HCT116 (cell line): Measurements from ENCODE around the gene MACROD1. TPM values are rescaled to one million over a fixed set of nuclear protein-coding genes. Genes with fewer than 3 reads are reported as not detected.
A peak's percentile ranks its signal among the peaks of the same experiment; 100 is the strongest.

Experiments
- ATAC-seq: fragments of 200-7000 bp; cut with Tn5 transposase; 2 replicates; pipeline ENCODE4 v1.9.1; 2020; ENCODE audit warnings: mild to moderate bottlenecking, moderate library complexity
- BruUV-seq: library from RNA; stranded (reverse); fragments of 400-500 nt; replicated peaks from 2 replicates; lab custom pipeline; 2021; lab: Mats Ljungman, UMichigan
- CTCF ChIA-PET: fragments of 300-600 bp; sonication (Branson Sonifier 250); formaldehyde crosslinking; loops from one replicate; lab custom pipeline; 2021; ENCODE audit warnings: antibody characterized with exemption; lab: Charles Lee
- POLR2A ChIA-PET: fragments of 300-600, 350-600 bp; sonication (Branson Sonifier 250); formaldehyde crosslinking; loops from one replicate; lab custom pipeline; 2021; ENCODE audit warnings: antibody characterized with exemption; lab: Charles Lee
- RAD21 ChIA-PET, 2 experiments: fragments of 300-600 bp; sonication (Branson Sonifier 250); formaldehyde crosslinking; loops; one replicate each; lab custom pipeline; 2023; ENCODE audit warnings: low total read pairs in 2 of 2; ENCODE audit not compliant: uncharacterized antibody in 2 of 2, unreplicated experiment in 2 of 2, low non-redundant PET in 1 of 2; lab: Charles Lee
- DNase-seq: peaks from one replicate; pipeline ENCODE4 v3.0.0-alpha.2; 2010; ENCODE audit warnings: low read depth, low spot score
- H2AFZ ChIP-seq: fragments of 200-600 bp; shearing (Covaris generic), sonication (generic); 2 replicates; pipeline ENCODE4 v1.6.1; 2017; ENCODE audit warnings: low read depth, mixed run types, mixed read lengths, antibody characterized with exemption, low read length; ENCODE audit not compliant: poor library complexity, severe bottlenecking
- H3K27ac ChIP-seq: 2 replicates; pipeline ENCODE4 v1.5.1; 2012; ENCODE audit warnings: low read depth, low read length
- H3K27me3 ChIP-seq: fragments of 200-600 bp; sonication (generic); 2 replicates; pipeline ENCODE4 v1.6.1; 2016; ENCODE audit warnings: mixed run types, low read length, mixed read lengths; ENCODE audit not compliant: insufficient read depth
- H3K36me3 ChIP-seq, 2 experiments: fragments of 200-500 bp in 1 of 2; fragments of 200-600 bp in 1 of 2; sonication (Bioruptor generic) in 1 of 2; sonication (generic) in 1 of 2; 2 replicates each; pipeline versions ENCODE4 v1.5.1 to v1.6.1; 2014 to 2016; ENCODE audit warnings: low read length in 2 of 2, inconsistent platforms in 1 of 2, mixed read lengths in 1 of 2, mixed run types in 1 of 2; ENCODE audit not compliant: insufficient read depth in 2 of 2, control insufficient read depth in 1 of 2
- H3K4me1 ChIP-seq, 2 experiments: fragments of 200-600 bp in 1 of 2; sonication (generic) in 1 of 2; 2 replicates each; pipeline versions ENCODE4 v1.5.1 to v1.6.1; 2012 to 2017; ENCODE audit warnings: low read length in 2 of 2, inconsistent platforms in 1 of 2, mild to moderate bottlenecking in 1 of 2, mixed read lengths in 1 of 2, mixed run types in 1 of 2, moderate library complexity in 1 of 2; ENCODE audit not compliant: insufficient read depth in 2 of 2, control insufficient read depth in 1 of 2
- H3K4me2 ChIP-seq: fragments of 200-600 bp; sonication (generic); 2 replicates; pipeline ENCODE4 v1.6.1; 2017; ENCODE audit warnings: mixed run types, low read length, mixed read lengths
- H3K4me3 ChIP-seq, 2 experiments: fragments of 200-600 bp in 1 of 2; sonication (generic) in 1 of 2; replicated peaks in 1 of 2; 2 replicates each; pipeline ENCODE4 v1.5.1; 2011 to 2016; ENCODE audit warnings: low read length in 2 of 2, control low read depth in 1 of 2, low read depth in 1 of 2, mild to moderate bottlenecking in 1 of 2, mixed read lengths in 1 of 2, mixed run types in 1 of 2
- H3K79me2 ChIP-seq: fragments of 200-600 bp; sonication (generic); 2 replicates; pipeline ENCODE4 v1.6.1; 2017; ENCODE audit warnings: mild to moderate bottlenecking, mixed run types, low read length, moderate library complexity, mixed read lengths; ENCODE audit not compliant: insufficient read depth
- H3K9ac ChIP-seq: fragments of 200-600 bp; sonication (generic); 2 replicates; pipeline ENCODE4 v1.6.1; 2016; ENCODE audit warnings: low read length, mixed read lengths
- H3K9me2 ChIP-seq: fragments of 200-600 bp; sonication (generic), shearing (Covaris generic); 2 replicates; pipeline ENCODE4 v1.6.1; 2017; ENCODE audit warnings: mixed run types, mild to moderate bottlenecking, moderate library complexity; ENCODE audit not compliant: insufficient read depth
- H3K9me3 ChIP-seq, 2 experiments: fragments of 200-500 bp in 1 of 2; fragments of 200-600 bp in 1 of 2; sonication (Bioruptor generic) in 1 of 2; sonication (generic) in 1 of 2; 2 replicates each; pipeline ENCODE4 v1.6.1; 2014 to 2017; ENCODE audit warnings: low read length in 2 of 2, mixed read lengths in 2 of 2, inconsistent platforms in 1 of 2, low read depth in 1 of 2, mild to moderate bottlenecking in 1 of 2, mixed run types in 1 of 2, moderate library complexity in 1 of 2; ENCODE audit not compliant: control insufficient read depth in 1 of 2, insufficient read depth in 1 of 2
- H4K20me1 ChIP-seq: fragments of 200-600 bp; sonication (generic), shearing (Covaris generic); 2 replicates; pipeline ENCODE4 v1.6.1; 2017; ENCODE audit warnings: mixed run types, mild to moderate bottlenecking, moderate library complexity; ENCODE audit not compliant: insufficient read depth
- ATF3 ChIP-seq: IDR thresholded peaks from 2 replicates; pipeline ENCODE4 v1.6.1; 2012
- CEBPB ChIP-seq: IDR thresholded peaks from 2 replicates; pipeline ENCODE4 v1.6.1; 2012; ENCODE audit warnings: low read depth
- CTCF ChIP-seq, 3 experiments: fragments of 200-600 bp in 1 of 3; sonication (generic) in 1 of 3; IDR thresholded peaks in 2 of 3; conservative IDR thresholded peaks in 1 of 3; 2 replicates each; pipeline ENCODE4 v1.5.1; 2012 to 2017; ENCODE audit warnings: low read depth in 2 of 3, low read length in 2 of 3, antibody characterized with exemption in 1 of 3, borderline replicate concordance in 1 of 3, control low read depth in 1 of 3, mild to moderate bottlenecking in 1 of 3, mixed read lengths in 1 of 3, mixed run types in 1 of 3, moderate library complexity in 1 of 3; ENCODE audit not compliant: insufficient read depth in 1 of 3
- EGR1 ChIP-seq: IDR thresholded peaks from 2 replicates; pipeline ENCODE4 v1.6.1; 2012; ENCODE audit warnings: low read depth
- EZH2phosphoT487 ChIP-seq: fragments of 200-600 bp; IDR thresholded peaks from 2 replicates; pipeline ENCODE4 v1.6.1; 2018; ENCODE audit warnings: antibody characterized with exemption, borderline replicate concordance
- FOSL1 ChIP-seq: IDR thresholded peaks from 2 replicates; pipeline ENCODE4 v1.6.1; 2012; ENCODE audit warnings: low read depth
- JUND ChIP-seq: IDR thresholded peaks from 2 replicates; pipeline ENCODE4 v1.6.1; 2012
- POLR2AphosphoS5 ChIP-seq: IDR thresholded peaks from 2 replicates; pipeline ENCODE4 v1.6.1; 2011; ENCODE audit warnings: mild to moderate bottlenecking, low read depth, low read length, moderate library complexity
- RAD21 ChIP-seq: IDR thresholded peaks from 2 replicates; pipeline ENCODE4 v1.6.1; 2012; ENCODE audit warnings: low read depth, mild to moderate bottlenecking
- SIN3A ChIP-seq: IDR thresholded peaks from 2 replicates; pipeline ENCODE4 v1.6.1; 2012; ENCODE audit warnings: low read depth
- TCF7L2 ChIP-seq: IDR thresholded peaks from 2 replicates; pipeline ENCODE4 v1.7.0; 2011; ENCODE audit warnings: borderline replicate concordance, inconsistent platforms; ENCODE audit not compliant: insufficient read depth, insufficient read length; ENCODE audit errors: extremely low read depth
- YY1 ChIP-seq: IDR thresholded peaks from 2 replicates; pipeline ENCODE4 v1.6.1; 2011; ENCODE audit warnings: low read length, low read depth, moderate library complexity, mild to moderate bottlenecking; ENCODE audit not compliant: insufficient replicate concordance; ENCODE audit errors: extremely low read depth
- ZFX ChIP-seq: fragments of 450-650 bp; IDR thresholded peaks from 2 replicates; pipeline ENCODE4 v1.6.1; 2017
- ZNF274 ChIP-seq: fragments of 200-500 bp; sonication (Bioruptor generic); IDR thresholded peaks from 2 replicates; pipeline ENCODE4 v1.6.1; 2014; ENCODE audit warnings: mild to moderate bottlenecking, low read depth, low read length, inconsistent platforms
- intact Hi-C: fragments of 100-400 bp; cut with micrococcal nuclease; formaldehyde crosslinking; loops from 2 replicates; pipeline ENCODE4 v1.10.0; 2022
- total RNA-seq: library from RNA; stranded (reverse); gene quantifications from one replicate; pipeline ENCODE4 v1.2.1, GENCODE V29; 2021; ENCODE audit not compliant: unreplicated experiment

The MACROD1 gene
- total RNA-seq, 1 experiment from 2014 or later = 61.1 TPM

GRCh38 chr11:64152841-64153691 is 12.8 kb downstream of the MACROD1 start:
- Histone ChIP-seq H3K4me2 (peak overlapping the region; percentile 39), H3K4me1 (peaks cover 0 to 8% of the 10 kb centered on the region in 2 experiments; a peak in 2 of 4 replicates), H3K4me3 (no peak overlapping the region), H3K27me3 (no peaks in the 10 kb centered on the region), H3K27ac (no peak overlapping the region), H3K9ac (no peak overlapping the region), H3K79me2 (peaks cover 11% of the 10 kb centered on the region; the same call in 1 of the 2 replicates), H3K9me2 (no peaks in the 10 kb centered on the region), H4K20me1 (peaks cover 3% of the 10 kb centered on the region; the same call in 1 of the 2 replicates), H2AFZ (no peak overlapping the region), H3K9me3 (no peaks in the 10 kb centered on the region), H3K36me3 (no peaks in the 10 kb centered on the region)
- POLR2A ChIA-PET = no interaction called here
- DNase-seq = no peak
- CTCF ChIA-PET = interaction anchor here (0.6 to 1.3 kb wide), 10 partner anchors 11 to 351 kb away, joined by 3 to 9 read pairs (median 4); partner anchors contain the start of genes MACROD1 and MARK2
- RAD21 ChIA-PET = no interaction called here
- no TSS peak for BruUV-seq
- intact Hi-C loops = no loop called here
- TF ChIP-seq CTCF (IDR thresholded peaks at IDR 0.05 in 2 of 3, conservative IDR thresholded peaks at IDR 0.05 in 1 of 3; ENCODE audit: borderline replicate concordance in 1 of 3, insufficient read depth in 1 of 3, low read depth in 2 of 3, low read length in 2 of 3) = peak; percentile 69 to 99 (median 98)
- TF ChIP-seq YY1 = peak; percentile 14
- peak; percentile 80 for TF ChIP-seq RAD21
- no peak for TF ChIP-seq JUND
- peak; percentile 96 for ATAC-seq

GRCh38 chr11:64151337-64151736 is 14.6 kb downstream of the MACROD1 start:
- no TSS peak for BruUV-seq
- intact Hi-C loops = no loop called here
- Histone ChIP-seq H3K79me2 (peaks cover 7% of the 10 kb centered on the region; the same call in 1 of the 2 replicates), H3K27ac (no peak overlapping the region), H4K20me1 (peaks cover 3% of the 10 kb centered on the region; the same call in 1 of the 2 replicates), H3K9me2 (no peaks in the 10 kb centered on the region), H3K4me1 (peaks cover 0 to 8% of the 10 kb centered on the region in 2 experiments; a peak in 2 of 4 replicates), H3K9ac (no peak overlapping the region), H3K9me3 (no peaks in the 10 kb centered on the region), H3K27me3 (no peaks in the 10 kb centered on the region), H3K36me3 (no peaks in the 10 kb centered on the region), H2AFZ (no peak overlapping the region), H3K4me3 (no peak overlapping the region), H3K4me2 (no peak overlapping the region)
- POLR2A ChIA-PET = no interaction called here
- CTCF ChIA-PET = no interaction called here
- no peak for DNase-seq
- RAD21 ChIA-PET = no interaction called here
- no peak for ATAC-seq
- TF ChIP-seq TCF7L2 (no peak), FOSL1 (no peak), SIN3A (no peak), CEBPB (no peak), ATF3 (no peak), POLR2AphosphoS5 (no peak), ZFX (no peak), ZNF274 (no peak), RAD21 (no peak), EGR1 (no peak), EZH2phosphoT487 (no peak), CTCF (IDR thresholded peaks at IDR 0.05 in 2 of 3, conservative IDR thresholded peaks at IDR 0.05 in 1 of 3; ENCODE audit: borderline replicate concordance in 1 of 3, insufficient read depth in 1 of 3, low read depth in 2 of 3, low read length in 2 of 3) (no peak)
